GM18519 (cell line): Measurements from ENCODE around the gene ITIH2.
"Not testable (repeated sequence)": the region's sequence is repeated elsewhere in the genome, so short reads cannot be mapped to it uniquely, and the experiment has no call there.

Experiments used
- ATAC-seq: cut with Tn5 transposase; IDR thresholded peaks from one replicate; pipeline ENCODE4 v1.9.1; 2021; ENCODE audit warnings: mild to moderate bottlenecking, moderate library complexity; ENCODE audit not compliant: unreplicated experiment, low FRiP score

ITIH2 gene

DNA sequence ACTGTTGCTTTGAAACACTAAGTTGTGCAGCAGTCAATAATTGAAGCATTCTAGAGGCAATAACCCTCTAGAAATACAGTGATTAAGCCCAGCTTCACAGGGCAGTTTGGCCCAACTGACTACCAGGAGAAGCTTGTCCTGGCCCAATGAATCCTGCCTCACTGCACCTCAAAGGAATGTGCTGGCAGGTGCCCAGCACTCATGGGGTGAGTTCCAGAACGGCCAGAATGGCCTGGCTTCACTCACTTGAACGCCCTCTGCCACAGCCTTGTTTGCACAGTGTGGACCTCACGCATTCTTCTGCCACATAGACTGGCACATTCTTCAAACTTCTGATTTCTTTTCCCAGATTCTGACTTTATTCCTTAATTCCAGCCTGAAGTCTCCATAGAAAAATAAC, 6.6 kb upstream of the ITIH2 start:
- ATAC-seq: no peak

DNA sequence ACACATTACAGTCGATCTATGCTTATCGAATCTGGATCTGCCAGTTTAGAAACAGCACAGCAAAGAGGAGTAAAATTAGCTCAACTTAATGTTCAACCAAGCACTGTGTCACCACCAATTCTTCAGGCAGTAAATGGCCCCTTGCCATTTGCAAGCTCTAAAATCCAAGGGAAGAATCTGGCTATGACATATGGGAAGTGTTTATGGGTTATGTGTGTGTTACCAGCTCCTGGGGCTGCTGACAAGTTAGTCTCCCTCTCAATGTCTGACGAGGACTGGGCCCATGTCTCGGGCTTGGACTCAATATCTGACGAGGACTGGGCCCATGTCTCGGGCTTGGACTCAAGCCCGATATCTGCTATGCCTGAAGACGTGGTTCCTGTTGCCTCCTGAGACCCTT, 5.7 kb upstream of the ITIH2 start:
- ATAC-seq: no peak

GRCh38 chr10:7700577-7701125, 2.5 kb upstream of the ITIH2 start:
- ATAC-seq: no peak

DNA sequence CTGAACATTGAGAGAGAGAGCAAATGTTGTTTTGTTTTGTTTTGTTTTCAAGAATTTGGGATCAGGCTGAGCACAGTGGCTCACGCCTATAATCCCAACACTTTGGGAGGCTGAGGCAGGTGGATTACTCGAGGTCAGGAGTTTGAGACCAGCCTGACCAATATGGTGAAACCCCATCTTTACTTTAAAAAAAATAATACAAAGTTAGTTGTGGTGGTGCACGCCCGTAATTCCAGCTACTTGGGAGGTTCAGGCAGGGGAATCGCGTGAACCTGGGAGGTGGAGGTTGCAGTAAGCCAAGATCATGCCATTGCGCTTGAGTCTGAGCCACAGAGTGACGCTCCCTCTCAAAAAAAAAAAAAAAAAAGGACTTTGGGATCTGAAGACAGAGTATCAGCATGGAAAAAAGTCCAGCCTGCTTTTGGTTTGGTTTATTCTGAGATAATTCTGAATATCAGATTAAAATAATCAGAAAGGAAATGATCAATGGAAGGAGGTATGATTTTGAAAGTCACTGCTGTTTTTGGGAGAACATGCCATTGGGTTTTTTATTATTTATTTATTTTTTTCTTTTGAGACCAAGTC, 1.9 kb upstream of the ITIH2 start:
- ATAC-seq: no peak

DNA sequence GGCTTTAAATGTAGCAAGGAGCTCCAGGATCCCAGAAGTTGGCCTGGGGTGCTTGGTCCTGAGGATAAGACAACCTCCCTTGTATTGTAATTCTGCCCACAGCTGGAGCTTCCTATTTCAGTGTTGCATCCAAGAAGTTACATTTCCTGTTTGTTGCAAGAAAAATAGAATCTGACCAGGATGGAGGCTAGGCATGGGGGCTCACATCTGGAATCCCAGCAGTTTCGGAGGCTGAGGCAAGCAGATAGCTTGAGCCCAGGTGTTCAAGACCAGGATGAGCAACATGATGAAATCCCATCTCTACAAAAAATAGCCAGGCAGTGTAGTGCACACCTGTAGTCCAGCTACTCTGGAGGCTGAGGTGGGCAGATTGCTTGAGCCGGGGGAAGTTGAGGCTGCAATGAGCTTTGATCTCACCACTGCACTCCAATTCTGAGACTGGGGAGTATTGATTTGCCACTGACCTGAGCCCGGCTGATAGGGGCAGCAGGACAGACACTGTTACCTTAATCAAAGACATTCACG, 766 bp upstream of the ITIH2 start:
- no peak for ATAC-seq

GRCh38 chr10:7704071-7705016, 1.2 kb downstream of the ITIH2 start:
- no peak for ATAC-seq

GRCh38 chr10:7705341-7705740, 2.2 kb downstream of the ITIH2 start:
- no peak for ATAC-seq

DNA sequence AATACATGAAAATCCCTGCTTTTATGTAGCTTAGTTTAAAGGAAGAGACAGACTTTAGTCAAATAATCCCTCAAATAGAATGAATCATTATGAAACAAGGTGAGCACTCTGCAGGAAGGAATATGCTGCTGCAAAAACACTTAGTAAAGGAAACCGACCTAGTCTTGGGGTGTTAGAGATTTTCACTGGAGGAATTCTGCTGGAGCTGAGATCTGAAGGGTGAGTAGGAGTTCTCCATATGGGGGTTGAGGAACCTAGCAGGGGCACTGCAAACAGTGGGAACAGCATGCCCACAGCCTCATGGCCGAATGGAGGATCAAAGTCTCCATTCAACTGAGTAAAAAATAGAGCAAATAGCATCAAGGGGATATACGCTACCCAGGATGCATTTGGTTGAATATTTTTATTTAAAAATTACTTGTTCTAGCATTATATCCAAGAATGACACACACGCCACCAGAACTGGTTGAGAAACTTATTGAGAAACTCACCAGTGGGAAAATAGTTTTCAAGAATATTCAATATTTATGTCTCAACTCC, 3.5 kb downstream of the ITIH2 start:
- ATAC-seq: no peak

DNA sequence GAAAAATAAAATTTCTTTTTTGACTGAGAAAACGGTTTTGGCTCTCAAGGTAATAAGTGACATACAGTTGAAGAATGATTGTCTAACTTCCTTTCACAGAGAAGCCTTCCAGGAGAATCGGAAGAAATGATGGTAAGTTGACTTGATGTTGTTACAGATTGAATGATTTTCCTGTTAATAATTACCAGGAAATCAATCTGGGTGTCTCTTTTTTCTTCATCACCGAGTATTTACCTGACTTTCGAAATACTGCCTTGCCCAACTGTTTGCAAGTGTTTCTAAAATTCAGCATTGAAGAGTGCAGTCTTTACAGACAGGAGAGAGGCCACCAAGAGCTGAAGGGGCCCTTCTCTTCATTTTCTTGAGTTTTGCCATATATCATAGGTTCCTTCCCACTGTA, 4.0 kb downstream of the ITIH2 start:
- no peak for ATAC-seq

- no peak for ATAC-seq
Observed at GRCh38 chr10:7707858-7708622, 4.9 kb downstream of the ITIH2 start.

GRCh38 chr10:7708832-7709231, 5.7 kb downstream of the ITIH2 start:
- ATAC-seq: no peak

GRCh38 chr10:7710446-7710845, 7.3 kb downstream of the ITIH2 start:
- no peak for ATAC-seq

GRCh38 chr10:7711075-7711474, 8.0 kb downstream of the ITIH2 start:
- ATAC-seq: not testable (repeated sequence)

- ATAC-seq: no peak
Observed at GRCh38 chr10:7715515-7715914, 12.4 kb downstream of the ITIH2 start.

DNA sequence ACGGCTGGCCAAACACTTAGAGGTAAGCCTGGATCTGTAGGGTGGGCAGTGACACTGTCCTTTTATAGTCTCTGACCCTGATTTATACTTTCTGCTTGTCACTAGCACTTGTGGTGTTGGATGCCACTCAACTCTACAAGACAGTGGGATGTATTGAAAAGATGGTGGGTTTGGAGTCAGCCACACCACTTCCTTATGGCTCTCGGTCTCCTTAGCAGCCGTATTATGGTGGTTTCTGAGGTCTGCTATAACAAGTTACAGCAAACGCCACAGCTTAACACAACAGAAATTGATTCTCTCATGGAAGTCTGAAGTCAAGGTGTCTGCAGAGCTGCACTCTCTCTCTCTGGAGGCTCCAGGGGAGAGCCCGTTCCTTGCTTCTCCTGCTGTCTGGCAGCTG, 14.7 kb downstream of the ITIH2 start:
- no peak for ATAC-seq

DNA sequence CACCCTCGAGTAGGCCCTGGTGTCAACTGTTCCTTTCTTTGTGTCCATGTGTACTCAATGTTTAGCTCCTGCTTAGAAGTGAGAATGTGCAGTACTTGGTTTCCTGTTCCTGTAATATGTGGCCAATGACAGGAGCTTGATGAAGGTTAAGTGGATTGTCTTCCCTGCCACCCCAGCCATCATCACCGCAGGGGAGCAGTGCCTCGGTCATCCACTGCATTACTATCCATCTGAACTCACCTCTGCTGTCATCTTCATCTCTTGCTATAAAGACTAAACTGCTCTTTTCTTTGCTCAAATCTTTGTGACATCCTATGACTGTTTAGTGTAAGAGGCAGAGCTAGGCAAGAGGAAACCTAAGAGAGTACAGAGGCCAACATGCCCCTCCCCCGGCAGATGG, 15.6 kb downstream of the ITIH2 start:
- no peak for ATAC-seq

GRCh38 chr10:7720478-7720877, 17.4 kb downstream of the ITIH2 start:
- no peak for ATAC-seq

DNA sequence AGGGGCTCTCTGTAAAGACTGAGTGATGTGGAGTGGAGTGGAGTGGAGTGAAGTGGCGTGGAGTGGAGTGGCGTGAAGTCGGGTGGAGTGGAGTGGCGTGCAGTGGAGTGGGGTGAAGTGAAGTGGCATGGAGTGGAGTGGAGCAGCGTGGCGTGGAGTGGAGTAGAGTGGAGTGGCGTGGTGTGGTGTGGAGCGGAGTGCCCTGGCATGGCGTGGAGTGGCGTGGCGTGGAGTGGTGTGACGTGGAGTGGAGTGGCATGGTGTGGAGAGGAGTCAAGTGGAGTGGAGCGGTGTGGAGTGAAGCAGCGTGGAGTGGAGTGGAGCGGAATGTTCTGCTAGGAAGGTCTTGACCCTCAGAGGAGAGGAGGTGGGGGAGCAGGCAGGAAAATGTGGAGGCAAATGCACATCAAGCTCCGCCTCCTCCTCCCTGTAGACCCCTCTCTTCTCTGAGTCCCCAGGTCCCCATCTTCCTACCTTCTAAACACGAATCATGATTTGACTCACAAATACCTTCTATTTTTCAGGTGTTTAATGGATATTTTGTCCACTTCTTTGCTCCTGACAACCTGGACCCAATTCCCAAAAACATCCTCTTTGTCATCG, 19.9 kb downstream of the ITIH2 start:
- no peak for ATAC-seq

DNA sequence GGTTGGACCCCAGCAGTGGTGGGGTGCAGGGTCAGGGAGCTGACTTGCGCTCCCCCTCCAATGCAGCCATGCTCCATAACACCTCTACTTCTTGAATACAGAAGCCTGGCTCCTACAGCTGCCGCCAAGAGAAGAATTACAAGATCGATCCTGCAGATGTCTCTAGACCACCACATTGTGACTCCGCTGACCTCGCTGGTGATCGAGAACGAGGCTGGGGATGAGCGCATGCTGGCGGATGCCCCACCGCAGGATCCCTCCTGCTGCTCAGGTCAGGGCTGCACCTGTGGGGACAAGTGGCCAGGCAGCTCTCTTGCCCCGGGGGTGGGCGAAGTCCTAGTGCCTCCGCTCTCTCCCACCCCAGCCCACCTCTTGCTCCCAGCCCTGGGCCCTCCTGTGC, 31.7 kb downstream of the ITIH2 start:
- ATAC-seq: no peak
